HCT116 (cell line): ENCODE results near the gene THBD. TPM values are rescaled to one million over a fixed set of nuclear protein-coding genes. Genes with fewer than 3 reads are reported as not detected.

Source experiments
- ATAC-seq: fragments of 200-7000 bp; cut with Tn5 transposase; 2 replicates; pipeline ENCODE4 v1.9.1; 2020; ENCODE audit warnings: mild to moderate bottlenecking, moderate library complexity
- BruUV-seq: library from RNA; stranded (reverse); fragments of 400-500 nt; replicated peaks from 2 replicates; lab custom pipeline; 2021; lab: Mats Ljungman, UMichigan
- CTCF ChIA-PET: fragments of 300-600 bp; sonication (Branson Sonifier 250); formaldehyde crosslinking; loops from one replicate; lab custom pipeline; 2021; ENCODE audit warnings: antibody characterized with exemption; lab: Charles Lee
- POLR2A ChIA-PET: fragments of 300-600, 350-600 bp; sonication (Branson Sonifier 250); formaldehyde crosslinking; loops from one replicate; lab custom pipeline; 2021; ENCODE audit warnings: antibody characterized with exemption; lab: Charles Lee
- RAD21 ChIA-PET, 2 experiments: fragments of 300-600 bp; sonication (Branson Sonifier 250); formaldehyde crosslinking; loops; one replicate each; lab custom pipeline; 2023; ENCODE audit warnings: low total read pairs in 2 of 2; ENCODE audit not compliant: uncharacterized antibody in 2 of 2, unreplicated experiment in 2 of 2, low non-redundant PET in 1 of 2; lab: Charles Lee
- DNase-seq: peaks from one replicate; pipeline ENCODE4 v3.0.0-alpha.2; 2010; ENCODE audit warnings: low read depth, low spot score
- H2AFZ ChIP-seq: fragments of 200-600 bp; shearing (Covaris generic), sonication (generic); 2 replicates; pipeline ENCODE4 v1.6.1; 2017; ENCODE audit warnings: low read depth, mixed run types, mixed read lengths, antibody characterized with exemption, low read length; ENCODE audit not compliant: poor library complexity, severe bottlenecking
- H3K27ac ChIP-seq: 2 replicates; pipeline ENCODE4 v1.5.1; 2012; ENCODE audit warnings: low read depth, low read length
- H3K27me3 ChIP-seq: fragments of 200-600 bp; sonication (generic); 2 replicates; pipeline ENCODE4 v1.6.1; 2016; ENCODE audit warnings: mixed run types, low read length, mixed read lengths; ENCODE audit not compliant: insufficient read depth
- H3K36me3 ChIP-seq, 2 experiments: fragments of 200-500 bp in 1 of 2; fragments of 200-600 bp in 1 of 2; sonication (Bioruptor generic) in 1 of 2; sonication (generic) in 1 of 2; 2 replicates each; pipeline versions ENCODE4 v1.5.1 to v1.6.1; 2014 to 2016; ENCODE audit warnings: low read length in 2 of 2, inconsistent platforms in 1 of 2, mixed read lengths in 1 of 2, mixed run types in 1 of 2; ENCODE audit not compliant: insufficient read depth in 2 of 2, control insufficient read depth in 1 of 2
- H3K4me1 ChIP-seq, 2 experiments: fragments of 200-600 bp in 1 of 2; sonication (generic) in 1 of 2; 2 replicates each; pipeline versions ENCODE4 v1.5.1 to v1.6.1; 2012 to 2017; ENCODE audit warnings: low read length in 2 of 2, inconsistent platforms in 1 of 2, mild to moderate bottlenecking in 1 of 2, mixed read lengths in 1 of 2, mixed run types in 1 of 2, moderate library complexity in 1 of 2; ENCODE audit not compliant: insufficient read depth in 2 of 2, control insufficient read depth in 1 of 2
- H3K4me2 ChIP-seq: fragments of 200-600 bp; sonication (generic); 2 replicates; pipeline ENCODE4 v1.6.1; 2017; ENCODE audit warnings: mixed run types, low read length, mixed read lengths
- H3K4me3 ChIP-seq, 2 experiments: fragments of 200-600 bp in 1 of 2; sonication (generic) in 1 of 2; replicated peaks in 1 of 2; 2 replicates each; pipeline ENCODE4 v1.5.1; 2011 to 2016; ENCODE audit warnings: low read length in 2 of 2, control low read depth in 1 of 2, low read depth in 1 of 2, mild to moderate bottlenecking in 1 of 2, mixed read lengths in 1 of 2, mixed run types in 1 of 2
- H3K79me2 ChIP-seq: fragments of 200-600 bp; sonication (generic); 2 replicates; pipeline ENCODE4 v1.6.1; 2017; ENCODE audit warnings: mild to moderate bottlenecking, mixed run types, low read length, moderate library complexity, mixed read lengths; ENCODE audit not compliant: insufficient read depth
- H3K9ac ChIP-seq: fragments of 200-600 bp; sonication (generic); 2 replicates; pipeline ENCODE4 v1.6.1; 2016; ENCODE audit warnings: low read length, mixed read lengths
- H3K9me2 ChIP-seq: fragments of 200-600 bp; sonication (generic), shearing (Covaris generic); 2 replicates; pipeline ENCODE4 v1.6.1; 2017; ENCODE audit warnings: mixed run types, mild to moderate bottlenecking, moderate library complexity; ENCODE audit not compliant: insufficient read depth
- H3K9me3 ChIP-seq, 2 experiments: fragments of 200-500 bp in 1 of 2; fragments of 200-600 bp in 1 of 2; sonication (Bioruptor generic) in 1 of 2; sonication (generic) in 1 of 2; 2 replicates each; pipeline ENCODE4 v1.6.1; 2014 to 2017; ENCODE audit warnings: low read length in 2 of 2, mixed read lengths in 2 of 2, inconsistent platforms in 1 of 2, low read depth in 1 of 2, mild to moderate bottlenecking in 1 of 2, mixed run types in 1 of 2, moderate library complexity in 1 of 2; ENCODE audit not compliant: control insufficient read depth in 1 of 2, insufficient read depth in 1 of 2
- H4K20me1 ChIP-seq: fragments of 200-600 bp; sonication (generic), shearing (Covaris generic); 2 replicates; pipeline ENCODE4 v1.6.1; 2017; ENCODE audit warnings: mixed run types, mild to moderate bottlenecking, moderate library complexity; ENCODE audit not compliant: insufficient read depth
- ATF3 ChIP-seq: IDR thresholded peaks from 2 replicates; pipeline ENCODE4 v1.6.1; 2012
- CBX3 ChIP-seq: IDR thresholded peaks from 2 replicates; pipeline ENCODE4 v1.6.1; 2012; ENCODE audit warnings: low read depth
- EGR1 ChIP-seq: IDR thresholded peaks from 2 replicates; pipeline ENCODE4 v1.6.1; 2012; ENCODE audit warnings: low read depth
- ELF1 ChIP-seq: IDR thresholded peaks from 2 replicates; pipeline ENCODE4 v1.6.1; 2012; ENCODE audit warnings: low read depth, borderline replicate concordance
- EZH2phosphoT487 ChIP-seq: fragments of 200-600 bp; IDR thresholded peaks from 2 replicates; pipeline ENCODE4 v1.6.1; 2018; ENCODE audit warnings: antibody characterized with exemption, borderline replicate concordance
- FOSL1 ChIP-seq: IDR thresholded peaks from 2 replicates; pipeline ENCODE4 v1.6.1; 2012; ENCODE audit warnings: low read depth
- POLR2A ChIP-seq: IDR thresholded peaks from 2 replicates; pipeline ENCODE4 v1.7.0; 2011; ENCODE audit warnings: borderline replicate concordance; ENCODE audit not compliant: insufficient read depth, insufficient read length; ENCODE audit errors: extremely low read depth
- RAD21 ChIP-seq: IDR thresholded peaks from 2 replicates; pipeline ENCODE4 v1.6.1; 2012; ENCODE audit warnings: low read depth, mild to moderate bottlenecking
- REST ChIP-seq: IDR thresholded peaks from 2 replicates; pipeline ENCODE4 v1.6.1; 2012; ENCODE audit warnings: low read depth
- SP1 ChIP-seq: IDR thresholded peaks from 2 replicates; pipeline ENCODE4 v1.6.1; 2012; ENCODE audit warnings: low read depth
- SRF ChIP-seq: IDR thresholded peaks from 2 replicates; pipeline ENCODE4 v1.6.1; 2012; ENCODE audit warnings: low read depth
- YY1 ChIP-seq: IDR thresholded peaks from 2 replicates; pipeline ENCODE4 v1.6.1; 2011; ENCODE audit warnings: low read length, low read depth, moderate library complexity, mild to moderate bottlenecking; ENCODE audit not compliant: insufficient replicate concordance; ENCODE audit errors: extremely low read depth
- ZBTB33 ChIP-seq: IDR thresholded peaks from 2 replicates; pipeline ENCODE4 v1.6.1; 2011; ENCODE audit warnings: mild to moderate bottlenecking, low read length, moderate library complexity; ENCODE audit not compliant: insufficient replicate concordance; ENCODE audit errors: extremely low read depth
- intact Hi-C: fragments of 100-400 bp; cut with micrococcal nuclease; formaldehyde crosslinking; loops from 2 replicates; pipeline ENCODE4 v1.10.0; 2022
- total RNA-seq: library from RNA; stranded (reverse); gene quantifications from one replicate; pipeline ENCODE4 v1.2.1, GENCODE V29; 2021; ENCODE audit not compliant: unreplicated experiment

THBD gene
- total RNA-seq, 1 experiment from 2014 or later: 0.39 TPM

GRCh38 chr20:23059846-23060245 lies 10.4 kb upstream of the THBD start:
- ChIA-PET RAD21 (no interaction called here), CTCF (no interaction called here), POLR2A (no interaction called here)
- BruUV-seq: no TSS peak
- H3K9me3 ChIP-seq: no peaks in the 10 kb centered on the region
- no peaks in the 10 kb centered on the region; a peak in 1 of 4 replicates for H3K4me1 ChIP-seq
- H3K4me2 ChIP-seq: no peak overlapping the region
- H3K9ac ChIP-seq: no peak overlapping the region
- no peak for ATAC-seq
- no peak overlapping the region for H3K27ac ChIP-seq
- H3K4me3 ChIP-seq: no peak overlapping the region
- TF ChIP-seq SP1: no peak
- TF ChIP-seq ATF3: no peak
- TF ChIP-seq FOSL1: no peak
- TF ChIP-seq SRF: no peak
- no peak for TF ChIP-seq CBX3
- no peak for TF ChIP-seq POLR2A
- no peak for TF ChIP-seq YY1
- no peak for TF ChIP-seq ELF1
- TF ChIP-seq EGR1: no peak
- intact Hi-C loops: loop anchor here (5.0 to 10.0 kb wide), 2 partner anchors 265 to 368 kb away; no protein-coding TSS in a partner anchor
- no peaks in the 10 kb centered on the region for H4K20me1 ChIP-seq
- no peaks in the 10 kb centered on the region for H3K36me3 ChIP-seq
- no peak overlapping the region for H2AFZ ChIP-seq
- H3K79me2 ChIP-seq: no peaks in the 10 kb centered on the region
- 0 out of 2 replicates have a peak, but pooled peaks cover 3% of the 10 kb centered on the region for H3K27me3 ChIP-seq
- no peak for DNase-seq
- no peaks in the 10 kb centered on the region for H3K9me2 ChIP-seq

- intact Hi-C loops: loop anchor here (10.0 kb wide), 1 partner anchor 266 kb away; no protein-coding TSS in a partner anchor
- no peak overlapping the region for H3K4me2 ChIP-seq
- TF ChIP-seq EZH2phosphoT487 (no peak), RAD21 (no peak), ZBTB33 (no peak), REST (no peak)
- TF ChIP-seq, all 23 proteins: peak for 0
- no peaks in the 10 kb centered on the region; a peak in 1 of 4 replicates for H3K4me1 ChIP-seq
- H3K27me3 ChIP-seq: peaks cover 6% of the 10 kb centered on the region; the same call in 1 of the 2 replicates
- H4K20me1 ChIP-seq: no peaks in the 10 kb centered on the region
- H3K36me3 ChIP-seq: no peaks in the 10 kb centered on the region
- no peak overlapping the region for H3K4me3 ChIP-seq
- no peak overlapping the region for H3K9ac ChIP-seq
- DNase-seq (no peak), ATAC-seq (no peak)
- no peaks in the 10 kb centered on the region for H3K79me2 ChIP-seq
- H3K9me3 ChIP-seq: no peaks in the 10 kb centered on the region
- POLR2A ChIA-PET: no interaction called here
- H2AFZ ChIP-seq: no peak overlapping the region
- no peaks in the 10 kb centered on the region for H3K9me2 ChIP-seq
- CTCF ChIA-PET: no interaction called here
- no peak overlapping the region for H3K27ac ChIP-seq
- BruUV-seq: no TSS peak
- RAD21 ChIA-PET: no interaction called here
Measured at GRCh38 chr20:23059001-23059400, 9.5 kb upstream of the THBD start.
